GM21786 (cell line): Measurements from ENCODE around the gene BCL2.
A peak's percentile ranks its signal among the peaks of the same experiment; 100 is the strongest.

ENCODE experiments used
- ATAC-seq: cut with Tn5 transposase; IDR thresholded peaks from one replicate; pipeline ENCODE4 v1.9.1; 2021; ENCODE audit not compliant: unreplicated experiment

Gene BCL2

DNA sequence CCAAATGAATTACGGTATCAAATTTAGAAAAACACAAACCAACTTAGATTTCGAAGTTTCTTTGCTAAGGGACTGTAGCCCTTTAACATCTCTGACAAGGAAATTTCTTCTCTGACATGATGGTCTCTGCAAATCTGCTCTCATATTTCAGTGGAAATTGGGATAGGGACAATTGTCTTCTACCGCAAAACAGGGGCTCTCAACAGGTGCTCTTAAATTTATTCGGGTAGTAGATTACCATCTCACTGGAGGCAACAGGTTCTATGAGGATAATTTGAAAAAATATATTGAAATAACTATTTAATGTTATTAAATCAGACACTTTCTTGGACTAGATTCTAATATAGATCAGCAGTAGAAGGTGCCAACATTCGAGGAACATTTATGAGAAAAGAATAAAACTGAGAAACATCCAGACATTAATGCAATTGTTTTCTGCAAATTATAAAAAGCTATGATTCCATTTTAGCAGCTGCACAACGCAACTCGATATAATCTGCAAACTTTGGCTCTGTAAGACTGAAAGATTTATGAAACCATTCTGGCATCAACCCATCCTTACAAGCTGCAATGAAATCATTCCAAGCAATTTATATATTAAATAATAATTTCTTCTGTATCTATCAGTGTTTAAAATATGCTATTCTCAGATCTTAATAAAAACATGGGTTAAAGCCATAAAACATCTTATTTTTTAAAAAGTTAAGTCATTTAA is 10.0 kb upstream of the BCL2 start:
- no peak for ATAC-seq

DNA sequence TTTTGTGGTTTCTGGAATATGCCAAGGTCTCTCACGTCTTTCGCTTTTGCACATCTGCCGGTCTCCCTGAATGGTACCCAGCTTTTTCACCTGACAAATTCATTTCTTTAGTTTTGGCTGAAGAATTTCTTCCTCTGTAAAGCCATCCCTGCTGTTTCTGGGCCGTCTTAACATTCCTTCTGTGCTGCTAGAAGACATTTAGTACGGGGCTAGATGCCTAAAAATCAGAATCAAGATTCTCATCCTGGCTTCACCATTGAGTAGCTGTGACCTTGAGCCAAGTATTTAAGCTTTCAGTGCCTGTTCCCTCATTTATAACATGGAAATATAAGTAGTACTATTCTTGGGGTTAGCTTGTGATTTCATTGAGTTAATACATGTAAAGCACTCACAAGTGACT is 6.4 kb upstream of the BCL2 start:
- no peak for ATAC-seq

DNA sequence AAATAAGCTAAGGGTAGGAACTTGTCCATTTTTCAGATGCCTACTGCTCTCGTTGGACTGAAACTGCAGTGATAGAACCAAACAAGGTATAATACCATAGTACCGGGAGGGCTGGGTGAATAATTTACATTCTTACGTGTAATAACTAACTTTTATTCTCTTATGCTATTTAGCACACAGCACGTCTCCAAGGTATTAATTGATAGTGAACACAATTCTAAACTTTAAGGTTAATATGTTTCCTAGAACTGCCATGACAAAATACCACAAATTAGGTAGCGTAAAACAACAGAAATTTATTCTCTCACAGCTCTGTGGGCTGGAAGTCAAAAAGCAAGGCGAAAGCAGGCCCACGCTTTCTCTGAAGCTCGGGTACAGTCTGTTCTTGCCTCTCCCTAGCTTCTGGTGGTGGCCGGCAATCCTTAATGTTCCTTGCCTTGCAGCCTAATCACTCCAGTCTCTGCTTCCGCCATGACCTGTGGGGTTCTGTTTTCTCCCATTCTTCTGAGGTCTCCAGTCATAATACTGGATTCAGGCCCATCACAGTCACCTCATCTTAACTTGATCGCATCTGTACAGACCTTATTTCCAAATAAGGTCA is 5.6 kb upstream of the BCL2 start:
- no peak for ATAC-seq

DNA sequence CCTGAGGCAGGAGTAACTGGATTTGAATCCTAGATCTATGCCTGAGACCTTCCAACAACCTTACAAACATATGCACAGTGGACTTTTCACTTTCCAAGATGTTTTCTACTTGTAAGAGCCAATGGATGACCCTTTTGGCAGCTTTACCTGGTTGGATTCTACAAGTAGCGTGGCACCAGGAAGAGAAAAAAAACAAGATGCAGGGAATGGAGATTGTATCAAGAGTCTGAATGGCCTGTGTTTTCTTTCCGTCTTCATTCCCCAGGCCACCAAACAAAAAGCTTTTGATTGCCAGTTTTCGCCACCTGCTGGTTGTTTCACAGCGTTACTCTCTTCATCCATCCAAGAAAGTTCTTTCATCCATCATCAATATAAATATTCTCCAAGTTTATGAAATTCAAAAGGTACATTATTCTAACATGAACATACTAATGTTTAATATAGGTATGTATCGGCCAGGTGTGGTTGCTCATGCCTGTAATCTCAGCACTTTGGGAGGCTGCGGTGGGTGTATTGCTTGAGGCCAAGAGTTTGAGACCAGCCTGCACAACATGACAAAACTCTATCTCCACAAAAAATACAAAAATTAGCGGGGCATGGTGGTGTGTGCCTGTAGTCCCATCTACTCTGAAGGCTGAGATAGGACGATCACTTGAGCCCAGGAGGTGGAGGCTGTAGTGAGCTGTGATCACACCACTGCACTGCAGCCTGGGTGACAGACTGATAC is 3.5 kb upstream of the BCL2 start:
- ATAC-seq = peak; percentile 20

DNA sequence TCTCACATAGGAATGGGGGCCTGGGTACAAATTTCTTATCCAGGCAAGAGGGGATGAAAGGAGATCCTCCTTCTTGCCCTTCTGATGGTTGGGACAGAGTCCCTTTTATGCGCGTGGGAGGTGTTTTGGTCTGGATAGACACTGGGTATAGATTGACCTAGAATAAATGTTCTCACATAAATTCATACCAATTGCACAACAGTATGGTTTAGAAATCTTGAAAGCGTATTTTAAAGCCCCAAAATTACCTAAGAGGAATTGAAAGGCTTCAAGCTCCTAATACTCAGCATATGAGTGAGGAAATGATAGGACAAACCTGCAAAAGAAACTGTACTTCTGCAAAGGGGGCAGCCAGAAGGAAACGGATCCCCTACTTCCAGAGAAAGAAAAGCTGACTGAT is 2.6 kb upstream of the BCL2 start:
- ATAC-seq = no peak

DNA sequence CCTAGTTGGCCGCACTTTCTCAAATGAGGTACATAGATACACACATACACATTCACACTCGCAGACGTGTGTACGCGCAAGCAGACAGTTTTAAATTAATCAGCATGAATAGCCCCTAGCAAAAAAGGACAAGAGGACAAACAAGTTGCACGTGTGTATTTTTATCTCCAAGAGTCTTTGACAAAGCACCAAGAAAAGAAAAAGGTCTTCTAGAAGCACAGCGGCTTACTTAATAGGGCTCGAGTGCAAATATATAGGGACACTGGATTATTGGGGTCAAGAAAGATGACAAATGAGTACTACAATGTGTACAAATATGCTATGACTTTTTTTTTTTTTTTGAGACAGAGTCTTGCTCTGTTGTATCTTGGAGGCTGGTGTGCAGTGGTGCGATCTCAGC is 1.7 kb upstream of the BCL2 start:
- ATAC-seq = no peak

DNA sequence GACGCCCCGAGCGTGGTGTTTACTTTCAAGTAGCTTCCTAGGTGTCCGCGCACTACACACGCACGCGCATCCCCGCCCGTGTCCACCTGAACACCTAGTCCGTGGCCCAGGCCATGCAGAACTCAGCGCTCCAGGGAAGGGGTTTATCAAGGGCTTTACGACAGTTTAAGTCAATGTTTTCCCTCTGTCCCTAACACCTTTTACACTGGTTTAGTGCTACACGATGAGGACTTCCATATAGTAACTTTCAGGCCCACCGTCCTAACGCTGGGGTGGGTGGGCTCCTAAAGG is 1.4 kb upstream of the BCL2 start:
- ATAC-seq = no peak

DNA sequence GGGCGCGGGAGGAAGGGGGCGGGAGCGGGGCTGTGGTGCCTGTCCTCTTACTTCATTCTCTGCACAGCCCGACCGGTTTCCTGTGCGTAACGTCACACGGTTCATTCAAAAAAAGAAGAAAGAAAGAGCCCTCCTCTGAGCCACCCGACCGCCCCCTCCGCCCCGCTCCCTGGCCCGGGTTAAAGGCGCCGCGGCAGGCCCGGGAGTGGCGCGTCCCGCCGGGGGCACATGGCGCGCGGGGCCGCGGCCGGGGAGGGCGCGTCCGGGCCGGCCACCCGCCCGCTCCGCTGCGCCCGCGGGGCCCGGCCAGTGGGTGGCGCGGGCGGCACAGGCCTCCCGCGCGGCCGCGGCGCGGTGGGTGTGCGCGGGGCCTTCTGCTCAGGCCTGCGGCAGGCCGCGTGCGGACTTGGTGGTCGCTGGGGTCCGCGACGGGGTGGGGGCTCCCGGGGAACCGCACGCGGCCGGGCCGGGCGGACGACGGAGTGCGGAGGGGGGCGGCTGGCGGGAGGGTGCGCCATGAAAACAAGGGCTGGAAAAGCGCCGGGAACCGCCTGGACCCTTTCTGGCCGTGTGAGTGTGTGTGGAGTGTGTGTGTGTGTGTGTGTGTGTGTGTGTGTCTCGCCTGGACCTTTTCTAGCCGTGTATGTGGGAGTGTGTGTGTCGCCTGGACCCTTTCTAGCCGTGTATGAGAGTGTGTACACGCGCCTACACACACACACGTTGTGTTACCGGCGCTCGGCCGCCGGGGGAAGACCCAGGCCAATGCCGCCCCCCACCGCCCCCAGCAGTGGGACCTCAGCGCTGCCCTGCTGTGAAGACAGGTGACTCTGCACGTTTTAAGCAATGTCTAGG is 780 bp upstream of the BCL2 start:
- ATAC-seq = peak; percentile 51

DNA sequence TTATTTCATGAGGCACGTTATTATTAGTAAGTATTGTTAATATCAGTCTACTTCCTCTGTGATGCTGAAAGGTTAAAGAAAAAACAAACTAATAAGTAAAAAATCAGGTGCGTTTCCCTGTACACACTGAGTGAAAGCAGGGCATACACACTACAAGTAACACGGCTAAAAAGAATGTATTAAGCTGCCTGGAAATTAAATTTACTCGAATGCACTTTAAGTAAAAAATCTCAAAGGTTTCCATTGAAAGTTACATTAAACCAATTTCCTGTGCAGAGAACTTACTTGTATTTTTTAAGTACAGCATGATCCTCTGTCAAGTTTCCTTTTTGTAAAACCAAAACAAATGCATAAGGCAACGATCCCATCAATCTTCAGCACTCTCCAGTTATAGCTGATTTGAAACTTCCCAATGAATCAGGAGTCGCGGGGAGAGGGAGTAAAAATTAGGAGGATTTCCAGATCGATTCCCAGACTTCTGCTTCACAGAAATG is 633 bp downstream of the BCL2 start:
- ATAC-seq = no peak

DNA sequence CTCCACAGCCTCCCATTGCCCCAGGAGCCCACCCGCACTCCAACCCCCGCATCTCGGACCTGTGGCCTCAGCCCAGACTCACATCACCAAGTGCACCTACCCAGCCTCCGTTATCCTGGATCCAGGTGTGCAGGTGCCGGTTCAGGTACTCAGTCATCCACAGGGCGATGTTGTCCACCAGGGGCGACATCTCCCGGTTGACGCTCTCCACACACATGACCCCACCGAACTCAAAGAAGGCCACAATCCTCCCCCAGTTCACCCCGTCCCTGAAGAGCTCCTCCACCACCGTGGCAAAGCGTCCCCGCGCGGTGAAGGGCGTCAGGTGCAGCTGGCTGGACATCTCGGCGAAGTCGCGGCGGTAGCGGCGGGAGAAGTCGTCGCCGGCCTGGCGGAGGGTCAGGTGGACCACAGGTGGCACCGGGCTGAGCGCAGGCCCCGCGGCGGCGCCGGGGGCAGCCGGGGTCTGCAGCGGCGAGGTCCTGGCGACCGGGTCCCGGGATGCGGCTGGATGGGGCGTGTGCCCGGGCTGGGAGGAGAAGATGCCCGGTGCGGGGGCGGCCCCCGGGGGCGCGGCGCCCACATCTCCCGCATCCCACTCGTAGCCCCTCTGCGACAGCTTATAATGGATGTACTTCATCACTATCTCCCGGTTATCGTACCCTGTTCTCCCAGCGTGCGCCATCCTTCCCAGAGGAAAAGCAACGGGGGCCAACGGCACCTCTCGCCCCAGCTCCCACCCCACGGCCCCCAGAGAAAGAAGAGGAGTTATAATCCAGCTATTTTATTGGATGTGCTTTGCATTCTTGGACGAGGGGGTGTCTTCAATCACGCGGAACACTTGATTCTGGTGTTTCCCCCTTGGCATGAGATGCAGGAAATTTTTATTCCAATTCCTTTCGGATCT is 1.3 kb downstream of the BCL2 start:
- peak; percentile 41 for ATAC-seq

DNA sequence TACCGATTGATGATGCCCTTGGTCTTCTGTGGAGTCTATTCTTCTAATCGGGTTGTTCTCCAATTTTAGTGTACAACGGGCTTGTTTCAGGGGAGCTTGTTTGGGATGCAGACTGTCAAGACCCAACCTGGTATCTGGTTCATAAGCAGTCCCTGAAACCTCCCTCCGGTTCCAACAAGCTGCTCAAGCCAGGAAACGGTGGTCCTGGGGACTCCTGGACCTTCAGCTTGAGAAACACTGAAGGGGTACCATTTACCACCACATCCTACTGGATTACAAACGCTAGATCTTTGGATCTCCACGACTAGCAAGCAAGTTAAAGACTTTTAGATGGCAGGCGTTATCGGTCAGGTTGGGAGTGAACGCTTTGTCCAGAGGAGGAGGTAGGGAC is 2.0 kb downstream of the BCL2 start:
- ATAC-seq = no peak

DNA sequence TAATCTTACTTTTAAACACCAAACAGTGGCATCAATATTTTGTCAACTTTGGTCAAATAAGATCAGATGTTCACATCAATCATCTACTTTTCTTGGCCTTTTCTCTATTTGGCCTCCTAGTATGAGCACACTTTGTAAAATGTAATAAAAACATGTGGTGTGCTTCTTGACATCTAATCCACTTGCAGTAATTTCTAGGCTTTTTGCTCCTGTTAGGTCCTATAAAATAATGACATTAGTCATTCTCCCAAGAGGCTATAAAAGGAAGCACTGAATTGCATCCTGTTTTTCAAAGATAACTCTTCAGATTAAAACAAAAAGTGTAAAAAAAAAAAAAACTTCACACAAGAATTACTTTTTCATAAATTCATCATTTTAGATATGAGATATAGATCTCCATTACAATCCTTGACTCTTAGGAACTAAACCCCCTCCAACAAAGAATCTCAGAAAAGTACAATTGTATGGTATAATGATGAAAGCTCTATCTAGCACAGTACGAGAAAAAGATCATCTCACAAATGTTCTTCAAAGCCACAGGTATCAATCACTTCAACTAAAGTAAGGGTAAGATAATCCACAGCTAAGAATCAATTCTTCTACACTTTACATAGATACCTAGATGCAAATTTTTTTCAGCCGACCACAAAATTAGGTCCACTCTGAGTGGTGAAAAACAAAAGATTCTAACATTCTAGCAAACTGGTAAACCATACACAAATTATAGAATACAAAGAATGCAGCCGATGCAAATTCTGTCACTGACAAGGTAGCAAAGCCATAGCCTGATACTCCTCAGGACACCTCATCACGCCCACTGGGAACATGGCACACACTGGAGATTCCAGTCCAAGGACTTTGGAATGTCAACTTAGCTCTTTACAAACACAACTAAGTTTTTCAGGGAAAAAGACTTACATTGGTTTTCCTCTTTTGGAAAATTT is 2.7 kb downstream of the BCL2 start:
- ATAC-seq = no peak

DNA sequence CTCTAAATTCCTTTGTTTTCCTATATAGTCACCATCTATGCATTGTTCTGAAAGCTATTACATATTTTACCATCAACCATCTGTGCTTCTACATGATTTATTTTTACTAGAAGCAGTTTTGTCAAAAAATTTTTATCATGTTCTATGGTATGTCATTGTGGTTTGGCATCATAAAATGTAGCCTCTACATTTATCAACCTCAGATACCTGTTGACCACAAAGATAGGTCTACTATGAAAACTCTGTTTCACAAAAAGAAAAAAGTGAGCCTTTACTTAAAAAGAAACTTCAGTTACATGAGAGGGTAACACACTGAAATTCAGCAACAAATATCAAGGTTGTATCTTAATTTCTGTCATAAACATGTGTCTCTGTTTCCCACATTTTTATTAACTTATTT is 3.7 kb downstream of the BCL2 start:
- ATAC-seq = no peak

DNA sequence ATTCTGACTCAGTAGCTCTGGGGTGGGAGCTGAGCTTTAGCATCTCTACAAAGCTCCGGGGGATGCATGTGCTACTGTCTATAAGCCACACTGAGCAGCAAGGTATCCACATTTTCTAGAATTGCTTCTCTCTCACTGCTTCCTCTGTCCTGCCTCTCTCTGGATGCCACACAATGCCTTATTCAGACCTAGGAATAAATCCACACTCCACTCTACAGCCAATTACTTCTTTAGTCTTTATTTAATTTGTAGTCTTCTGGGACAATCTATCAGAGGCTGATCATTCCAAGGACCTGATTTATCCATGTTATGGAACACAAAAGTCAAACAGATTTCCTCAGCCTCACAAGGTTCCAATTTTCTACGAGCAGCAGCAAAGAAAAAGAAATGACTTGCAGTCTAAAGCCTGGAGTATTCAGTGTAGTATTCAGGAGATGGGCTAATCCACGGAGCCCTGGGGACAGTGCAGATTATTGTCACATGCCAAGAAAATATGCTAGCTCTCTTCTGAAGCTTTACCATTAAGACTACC is 4.4 kb downstream of the BCL2 start:
- ATAC-seq = no peak

DNA sequence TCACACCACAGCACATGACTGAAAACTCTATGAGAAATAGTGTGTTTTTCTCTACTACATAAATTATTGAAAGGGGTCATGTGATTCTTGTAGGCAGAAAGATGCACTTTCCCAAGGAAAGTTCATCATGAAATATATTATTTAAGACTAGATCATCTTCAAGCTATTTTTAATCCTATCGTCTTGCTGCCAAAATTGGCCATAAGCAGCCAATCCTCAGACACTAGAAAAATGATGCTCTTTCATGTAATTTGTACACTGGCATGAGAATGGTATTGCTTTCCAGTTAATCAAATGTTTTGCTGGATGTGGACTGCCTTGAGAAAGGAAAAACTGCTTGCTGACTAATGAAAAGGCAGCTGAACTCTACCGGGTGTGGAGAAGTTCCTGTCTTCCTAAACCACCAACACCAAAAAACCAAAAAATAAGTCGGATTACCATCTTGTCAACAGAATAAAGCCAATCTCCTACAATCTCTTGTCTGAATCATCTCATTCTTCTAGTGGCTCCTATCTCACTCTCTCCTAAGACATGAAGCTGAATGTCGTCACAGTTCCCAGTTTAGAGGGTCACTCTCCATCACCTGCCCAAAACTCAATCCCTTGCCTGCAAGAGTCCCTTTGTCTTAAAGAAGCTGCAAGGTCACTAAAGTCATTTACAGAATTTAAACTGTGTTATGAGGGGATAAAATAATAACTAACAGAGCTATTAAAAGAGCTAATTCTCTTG is 5.3 kb downstream of the BCL2 start:
- no peak for ATAC-seq

DNA sequence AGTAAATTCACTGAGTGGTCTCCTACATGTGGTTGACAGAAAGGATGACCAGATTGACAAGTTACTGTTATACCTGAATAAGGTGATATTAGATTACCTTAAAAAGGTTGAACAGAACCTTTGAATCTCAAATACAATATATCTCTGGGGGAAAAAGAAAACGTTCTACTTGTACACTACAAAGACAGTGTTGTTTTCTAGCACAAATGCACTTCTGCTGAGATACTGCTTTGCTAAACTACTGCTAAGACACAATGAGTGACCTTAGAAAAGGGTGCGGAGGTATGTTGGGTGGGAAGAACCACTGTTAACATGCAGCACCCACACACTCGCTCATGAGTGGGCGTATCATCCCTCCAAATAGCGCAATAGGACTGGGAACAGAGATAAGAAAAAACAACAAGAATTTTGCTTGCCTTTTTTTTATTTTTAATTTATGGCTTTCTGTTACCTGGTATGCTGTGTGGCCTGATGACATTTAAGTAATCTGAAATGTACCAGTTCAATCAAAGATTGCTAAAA is 6.1 kb downstream of the BCL2 start:
- ATAC-seq = no peak

DNA sequence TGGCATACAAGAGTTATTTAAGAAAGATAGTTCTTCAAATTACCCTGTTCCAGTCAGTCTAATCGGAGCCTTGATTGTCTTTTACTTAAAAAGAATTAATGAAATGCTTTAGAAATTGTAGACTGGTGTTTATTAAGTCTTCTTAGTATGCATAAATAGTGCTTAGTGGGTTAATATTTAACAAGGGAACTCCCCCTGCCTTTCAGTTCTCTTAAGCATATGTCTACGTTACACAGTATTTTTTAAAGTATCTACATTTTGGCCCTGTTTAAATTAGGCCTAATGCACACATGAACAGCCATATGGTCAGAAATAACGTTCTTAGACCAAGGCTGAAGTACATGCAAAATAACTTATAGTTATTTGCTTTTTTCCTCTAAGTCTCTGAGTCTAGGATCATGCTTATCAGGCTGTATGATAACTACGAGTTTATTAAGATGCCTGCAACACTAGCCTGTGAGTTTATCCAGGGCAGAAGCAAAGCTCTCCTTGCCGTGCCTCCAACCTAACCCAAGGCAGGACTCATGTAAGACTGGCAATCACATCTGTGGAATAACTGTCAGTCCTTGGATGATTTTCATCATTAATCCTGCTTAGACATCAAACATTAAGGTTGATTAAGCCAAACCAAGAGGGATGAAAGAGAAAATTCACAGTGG is 6.7 kb downstream of the BCL2 start:
- peak; percentile 36 for ATAC-seq

DNA sequence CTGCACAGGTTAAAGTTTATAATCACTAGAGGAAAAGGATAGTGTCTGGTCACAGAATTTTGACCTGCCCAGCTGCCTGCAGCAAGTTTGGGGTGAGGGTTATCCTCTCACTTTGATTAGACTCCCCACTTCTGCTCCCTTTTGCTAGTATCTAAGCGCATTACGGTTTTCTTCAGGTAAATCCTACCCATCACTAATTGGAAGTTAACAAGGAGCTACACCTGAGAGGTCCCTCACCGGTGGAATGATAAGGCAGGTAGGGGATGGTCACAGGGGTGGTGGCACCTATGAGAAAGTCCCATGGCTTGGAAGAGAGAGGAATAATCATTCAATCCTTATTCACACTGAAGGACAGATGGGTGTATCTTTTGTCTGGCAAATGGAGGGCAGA is 7.6 kb downstream of the BCL2 start:
- ATAC-seq = no peak
